Caco-2 (cell line): Measurements from ENCODE around the gene CHST2. TPM values are rescaled to one million over a fixed set of nuclear protein-coding genes. Genes with fewer than 3 reads are reported as not detected.

Experiments used
- BruUV-seq: library from RNA; stranded (reverse); fragments of 400-500 nt; replicated peaks from 2 replicates; lab custom pipeline; 2021; lab: Mats Ljungman, UMichigan
- CTCF ChIA-PET: fragments of 300-600 bp; sonication (Branson Sonifier 250); formaldehyde crosslinking; loops from one replicate; lab custom pipeline; 2022; ENCODE audit warnings: antibody characterized with exemption; lab: Charles Lee
- POLR2A ChIA-PET: fragments of 300-600 bp; sonication (Branson Sonifier 250); formaldehyde crosslinking; loops from one replicate; lab custom pipeline; 2022; ENCODE audit warnings: antibody characterized with exemption; lab: Charles Lee
- DNase-seq, 2 experiments: peaks; one replicate each; pipeline versions ENCODE4 v3.0.0 to v3.0.0-alpha.2; 2020 to 2022
- H3K27me3 ChIP-seq: replicated peaks from 2 replicates; pipeline ENCODE4 v1.6.0; 2011; ENCODE audit warnings: low read length; ENCODE audit not compliant: control insufficient read depth, insufficient read depth
- H3K36me3 ChIP-seq: 2 replicates; pipeline ENCODE4 v1.5.1; 2011; ENCODE audit warnings: low read length; ENCODE audit not compliant: control insufficient read depth, insufficient read depth
- H3K4me1 ChIP-seq: fragments of 250-450 bp; sonication (Bioruptor Pico); 2 replicates; pipeline ENCODE4 v1.5.1; 2020; ENCODE audit warnings: mild to moderate bottlenecking
- H3K4me3 ChIP-seq: 2 replicates; pipeline ENCODE4 v1.5.1; 2011; ENCODE audit warnings: low read depth, mild to moderate bottlenecking, control low read depth, low read length
- H3K9me3 ChIP-seq: fragments of 250-450 bp; sonication (Bioruptor Pico); 2 replicates; pipeline ENCODE4 v1.5.1; 2020; ENCODE audit warnings: mild to moderate bottlenecking, moderate library complexity
- H3K27ac Mint-ChIP-seq: one replicate; pipeline ENCODE4 v1.8.0; 2022; ENCODE audit warnings: mixed read lengths; ENCODE audit not compliant: unreplicated experiment
- H3K27me3 Mint-ChIP-seq: one replicate; pipeline ENCODE4 v1.8.0; 2022; ENCODE audit warnings: mixed read lengths; ENCODE audit not compliant: insufficient read depth, unreplicated experiment
- H3K36me3 Mint-ChIP-seq: one replicate; pipeline ENCODE4 v1.8.0; 2022; ENCODE audit warnings: mild to moderate bottlenecking, mixed read lengths; ENCODE audit not compliant: insufficient read depth, unreplicated experiment
- H3K4me1 Mint-ChIP-seq: one replicate; pipeline ENCODE4 v1.8.0; 2022; ENCODE audit warnings: low read depth, mixed read lengths; ENCODE audit not compliant: unreplicated experiment
- H3K4me3 Mint-ChIP-seq: one replicate; pipeline ENCODE4 v1.8.0; 2022; ENCODE audit warnings: mild to moderate bottlenecking, moderate library complexity, mixed read lengths; ENCODE audit not compliant: unreplicated experiment
- H3K9me3 Mint-ChIP-seq: one replicate; pipeline ENCODE4 v1.8.0; 2022; ENCODE audit warnings: mixed read lengths; ENCODE audit not compliant: unreplicated experiment
- CTCF ChIP-seq, 2 experiments: fragments of 200-600 bp in 1 of 2; IDR thresholded peaks; 1 replicate in 1 of 2; 2 replicates in 1 of 2; pipeline versions ENCODE4 v1.5.1 to v1.8.0; 2011 to 2022; ENCODE audit warnings: antibody characterized with exemption in 1 of 2, control low read depth in 1 of 2, inconsistent platforms in 1 of 2, low read depth in 1 of 2, low read length in 1 of 2, mild to moderate bottlenecking in 1 of 2, moderate library complexity in 1 of 2; ENCODE audit not compliant: insufficient read depth in 1 of 2, severe bottlenecking in 1 of 2, unreplicated experiment in 1 of 2
- intact Hi-C: fragments of 100-400 bp; cut with micrococcal nuclease; formaldehyde crosslinking; loops from one replicate; pipeline ENCODE4 v1.10.0; 2022; ENCODE audit not compliant: unreplicated experiment
- total RNA-seq: library from RNA; stranded (reverse); gene quantifications from 2 replicates; pipeline ENCODE4 v1.2.3, GENCODE V29; 2022

Gene CHST2
- total RNA-seq, 1 experiment from 2014 or later, result not detected

- no peaks in the 10 kb centered on the region for H3K4me1 ChIP-seq
- no peaks in the 10 kb centered on the region for H3K36me3 ChIP-seq
- intact Hi-C loops, result no loop called here
- ChIA-PET CTCF (no interaction called here), POLR2A (no interaction called here)
- no peaks in the 10 kb centered on the region for H3K4me1 Mint-ChIP-seq
- no peak overlapping the region for H3K4me3 ChIP-seq
- H3K27me3 Mint-ChIP-seq, result peaks cover 29% of the 10 kb centered on the region
- H3K9me3 ChIP-seq, result no peaks in the 10 kb centered on the region; the same call in 1 of the 2 replicates
- DNase-seq, result no peak
- no peak overlapping the region for H3K4me3 Mint-ChIP-seq
- no peaks in the 10 kb centered on the region; the same call in 1 of the 2 replicates for H3K27me3 ChIP-seq
- H3K9me3 Mint-ChIP-seq, result no peaks in the 10 kb centered on the region
- H3K27ac Mint-ChIP-seq, result no peak overlapping the region
- no peaks in the 10 kb centered on the region for H3K36me3 Mint-ChIP-seq
- BruUV-seq, result no TSS peak
- no peak for TF ChIP-seq CTCF (IDR thresholded peaks at IDR 0.05; ENCODE audit: insufficient read depth in 1 of 2, low read depth in 1 of 2, low read length in 1 of 2, severe bottlenecking in 1 of 2, unreplicated experiment in 1 of 2)
These were observed 1.2 kb downstream of the CHST2 start for GRCh38 chr3:143120716-143121240.

GRCh38 chr3:143121241-143122088 lies 1.9 kb downstream of the CHST2 start:
- intact Hi-C loops, result no loop called here
- Histone ChIP-seq H3K36me3 (no peaks in the 10 kb centered on the region), H3K4me3 (no peak overlapping the region), H3K9me3 (no peaks in the 10 kb centered on the region; the same call in 1 of the 2 replicates), H3K27me3 (no peaks in the 10 kb centered on the region; the same call in 1 of the 2 replicates), H3K4me1 (no peaks in the 10 kb centered on the region)
- no peaks in the 10 kb centered on the region for H3K36me3 Mint-ChIP-seq
- H3K9me3 Mint-ChIP-seq, result no peaks in the 10 kb centered on the region
- POLR2A ChIA-PET, result no interaction called here
- CTCF ChIA-PET, result no interaction called here
- peaks cover 31% of the 10 kb centered on the region for H3K27me3 Mint-ChIP-seq
- TF ChIP-seq CTCF (IDR thresholded peaks at IDR 0.05; ENCODE audit: insufficient read depth in 1 of 2, low read depth in 1 of 2, low read length in 1 of 2, severe bottlenecking in 1 of 2, unreplicated experiment in 1 of 2), result no peak
- no peaks in the 10 kb centered on the region for H3K4me1 Mint-ChIP-seq
- no TSS peak for BruUV-seq
- H3K4me3 Mint-ChIP-seq, result no peak overlapping the region
- H3K27ac Mint-ChIP-seq, result no peak overlapping the region
- no peak for DNase-seq

GRCh38 chr3:143122089-143122430 lies 2.5 kb downstream of the CHST2 start:
- Mint-ChIP-seq H3K27ac (no peak overlapping the region), H3K36me3 (no peaks in the 10 kb centered on the region), H3K9me3 (no peaks in the 10 kb centered on the region), H3K27me3 (peaks cover 31% of the 10 kb centered on the region), H3K4me3 (no peak overlapping the region), H3K4me1 (no peaks in the 10 kb centered on the region)
- H3K9me3 ChIP-seq, result no peaks in the 10 kb centered on the region; the same call in 1 of the 2 replicates
- no peaks in the 10 kb centered on the region; the same call in 1 of the 2 replicates for H3K27me3 ChIP-seq
- ChIA-PET CTCF (no interaction called here), POLR2A (no interaction called here)
- no peak for DNase-seq
- no peaks in the 10 kb centered on the region for H3K4me1 ChIP-seq
- no TSS peak for BruUV-seq
- intact Hi-C loops, result no loop called here
- H3K4me3 ChIP-seq, result no peak overlapping the region
- H3K36me3 ChIP-seq, result no peaks in the 10 kb centered on the region
- no peak for TF ChIP-seq CTCF (IDR thresholded peaks at IDR 0.05; ENCODE audit: insufficient read depth in 1 of 2, low read depth in 1 of 2, low read length in 1 of 2, severe bottlenecking in 1 of 2, unreplicated experiment in 1 of 2)
